IPS-18c (cell line): Measurements from ENCODE around the gene GRIP2.

Experiments
- H3K4me3 ChIP-seq: 2 replicates; pipeline ENCODE4 v1.7.0; 2013; ENCODE audit warnings: low read depth, mild to moderate bottlenecking, low read length, moderate library complexity; ENCODE audit not compliant: insufficient read depth
- H3K9me3 ChIP-seq: one replicate; pipeline ENCODE4 v1.6.1; 2013; ENCODE audit warnings: mild to moderate bottlenecking, low read length, moderate library complexity; ENCODE audit not compliant: control insufficient read depth, insufficient read depth

GRIP2 gene

GRCh38 chr3:14546041-14546440 is 5.9 kb upstream of the GRIP2 start:
- Histone ChIP-seq H3K4me3 (no peak overlapping the region), H3K9me3 (no peaks in the 10 kb centered on the region)

- Histone ChIP-seq H3K4me3 (no peak overlapping the region), H3K9me3 (no peaks in the 10 kb centered on the region)
These were observed 5.1 kb upstream of the GRIP2 start for GRCh38 chr3:14545251-14545635.

- H3K4me3 ChIP-seq = no peak overlapping the region
- H3K9me3 ChIP-seq = no peaks in the 10 kb centered on the region
These were observed 4.4 kb upstream of the GRIP2 start for GRCh38 chr3:14544282-14545250.

- Histone ChIP-seq H3K9me3 (no peaks in the 10 kb centered on the region), H3K4me3 (no peak overlapping the region)
These were observed 3.3 kb upstream of the GRIP2 start for GRCh38 chr3:14543446-14543845.

- Histone ChIP-seq H3K4me3 (no peak overlapping the region), H3K9me3 (no peaks in the 10 kb centered on the region)
These were observed 2.5 kb upstream of the GRIP2 start for GRCh38 chr3:14542656-14543055.

- no peaks in the 10 kb centered on the region for H3K9me3 ChIP-seq
- no peak overlapping the region for H3K4me3 ChIP-seq
These were observed 1.5 kb upstream of the GRIP2 start for GRCh38 chr3:14541646-14542045.

GRCh38 chr3:14540821-14541385 is 761 bp upstream of the GRIP2 start:
- Histone ChIP-seq H3K9me3 (no peaks in the 10 kb centered on the region), H3K4me3 (no peak overlapping the region)

GRCh38 chr3:14539384-14539741 is 779 bp downstream of the GRIP2 start:
- no peaks in the 10 kb centered on the region for H3K9me3 ChIP-seq
- H3K4me3 ChIP-seq = no peak overlapping the region

GRCh38 chr3:14538451-14539088 is 1.6 kb downstream of the GRIP2 start:
- Histone ChIP-seq H3K4me3 (no peak overlapping the region), H3K9me3 (no peaks in the 10 kb centered on the region)

- Histone ChIP-seq H3K9me3 (no peaks in the 10 kb centered on the region), H3K4me3 (peak overlapping the region; percentile 15; the same call in 1 of the 2 replicates)
These were observed 2.3 kb downstream of the GRIP2 start for GRCh38 chr3:14537590-14538450.

GRCh38 chr3:14536837-14537589 is 3.1 kb downstream of the GRIP2 start:
- no peaks in the 10 kb centered on the region for H3K9me3 ChIP-seq
- no peak overlapping the region for H3K4me3 ChIP-seq

- Histone ChIP-seq H3K4me3 (no peak overlapping the region), H3K9me3 (no peaks in the 10 kb centered on the region)
These were observed 3.9 kb downstream of the GRIP2 start for GRCh38 chr3:14536055-14536815.

GRCh38 chr3:14535616-14536015 is 4.5 kb downstream of the GRIP2 start:
- Histone ChIP-seq H3K9me3 (no peaks in the 10 kb centered on the region), H3K4me3 (no peak overlapping the region)

- no peaks in the 10 kb centered on the region for H3K9me3 ChIP-seq
- no peak overlapping the region for H3K4me3 ChIP-seq
These were observed 5.5 kb downstream of the GRIP2 start for GRCh38 chr3:14534516-14535191.

- Histone ChIP-seq H3K9me3 (no peaks in the 10 kb centered on the region), H3K4me3 (no peak overlapping the region)
These were observed 6.6 kb downstream of the GRIP2 start for GRCh38 chr3:14533457-14533958.
